ENCODE results near the gene CLCN6. TPM values are rescaled to one million over a fixed set of nuclear protein-coding genes. Genes with fewer than 3 reads are reported as not detected.

The CLCN6 gene
- total and polyA plus RNA-seq, 4 donors, result 5.0 to 9.0 (median 6.5) TPM

DNA sequence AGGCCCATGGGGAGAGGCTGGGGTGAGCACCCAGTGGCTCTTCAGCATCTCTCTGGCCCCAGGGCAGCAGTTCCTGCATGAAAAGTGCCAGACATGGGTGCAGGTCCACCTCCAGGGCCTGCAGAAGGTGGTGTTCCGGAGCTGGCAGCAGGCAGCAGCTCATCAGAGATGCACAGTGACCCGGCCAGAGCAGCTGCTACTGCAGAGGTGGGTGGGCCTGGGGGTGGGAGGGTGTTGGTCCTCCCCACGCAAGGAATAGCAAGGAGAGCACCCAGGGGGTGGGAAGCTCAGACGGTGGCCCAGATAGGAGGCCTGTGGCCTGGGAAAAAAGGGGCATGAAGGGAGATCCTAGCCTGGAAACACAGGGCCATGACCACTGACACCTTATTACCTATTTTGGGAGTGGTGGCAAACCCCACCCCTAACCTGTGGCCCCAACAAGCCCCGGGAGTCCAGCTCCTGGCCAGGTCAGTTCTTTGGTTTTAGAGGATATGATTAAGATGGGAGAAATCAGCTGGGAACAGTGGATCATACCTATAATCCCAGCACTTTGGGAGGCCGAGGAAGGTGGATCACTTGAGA, 23.8 kb upstream of the CLCN6 start:
- TF ChIP-seq, protein P1, sequence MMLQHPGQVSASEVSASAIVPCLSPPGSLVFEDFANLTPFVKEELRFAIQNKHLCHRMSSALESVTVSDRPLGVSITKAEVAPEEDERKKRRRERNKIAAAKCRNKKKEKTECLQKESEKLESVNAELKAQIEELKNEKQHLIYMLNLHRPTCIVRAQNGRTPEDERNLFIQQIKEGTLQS (IDR thresholded peaks at IDR 0.05), result no peak
- peaks cover 0 to 26% (median 17%) of the 10 kb centered on the region in 4 donors for H3K4me1 ChIP-seq (ENCODE audit: control insufficient read depth in 4 of 4, insufficient read depth in 4 of 4, low read length in 3 of 4)
- no peaks in the 10 kb centered on the region for H3K9me3 ChIP-seq (ENCODE audit: control insufficient read depth in 4 of 4, low read length in 3 of 4)
- no peak for DNase-seq (ENCODE audit: low spot score)
- no peaks in the 10 kb centered on the region for H3K27me3 ChIP-seq (ENCODE audit: control insufficient read depth in 4 of 4, insufficient read depth in 4 of 4, low read length in 3 of 4)
- no peak overlapping the region for H3K4me3 ChIP-seq (ENCODE audit: low read depth in 1 of 3, low read length in 3 of 3)
- H3K9ac ChIP-seq (ENCODE audit: low read depth in 1 of 2, low read length in 2 of 2), result no peak overlapping the region
- H3K36me3 ChIP-seq (ENCODE audit: control insufficient read depth in 4 of 4, insufficient read depth in 3 of 4, low read depth in 1 of 4, low read length in 3 of 4), result no peaks in the 10 kb centered on the region
- WGBS, result 90% methylated on average over 6 of the region's 6 CpGs
- no peak overlapping the region for H3K27ac ChIP-seq (ENCODE audit: low read depth in 1 of 2, low read length in 2 of 2)

DNA sequence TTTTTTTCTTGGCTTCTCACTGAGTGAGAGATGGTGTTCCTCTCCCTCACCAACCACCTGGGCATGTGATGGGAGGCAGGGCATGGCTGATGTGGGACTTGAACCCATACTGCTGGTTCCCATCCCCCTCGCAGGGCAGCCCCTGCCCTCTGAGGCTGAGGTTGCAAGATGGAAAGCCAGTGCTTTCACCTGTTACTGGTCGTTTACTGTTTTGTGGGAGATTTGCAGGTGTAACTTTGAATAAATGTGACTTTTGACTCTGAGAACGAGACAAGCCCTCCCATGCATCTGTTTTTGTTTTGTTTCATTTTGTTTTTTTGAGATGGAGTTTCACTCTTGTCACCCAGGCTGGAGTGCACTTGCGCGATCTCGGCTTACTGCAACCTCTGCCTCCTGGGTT, 22.4 kb upstream of the CLCN6 start:
- Histone ChIP-seq H3K4me3 (ENCODE audit: low read depth in 1 of 3, low read length in 3 of 3) (no peak overlapping the region), H3K9me3 (ENCODE audit: control insufficient read depth in 4 of 4, low read length in 3 of 4) (no peaks in the 10 kb centered on the region), H3K9ac (ENCODE audit: low read depth in 1 of 2, low read length in 2 of 2) (no peak overlapping the region), H3K36me3 (ENCODE audit: control insufficient read depth in 4 of 4, insufficient read depth in 3 of 4, low read depth in 1 of 4, low read length in 3 of 4) (no peaks in the 10 kb centered on the region), H3K27ac (ENCODE audit: low read depth in 1 of 2, low read length in 2 of 2) (peak overlapping the region in 1 of 2 donors; percentile 11), H3K27me3 (ENCODE audit: control insufficient read depth in 4 of 4, insufficient read depth in 4 of 4, low read length in 3 of 4) (no peaks in the 10 kb centered on the region), H3K4me1 (ENCODE audit: control insufficient read depth in 4 of 4, insufficient read depth in 4 of 4, low read length in 3 of 4) (peaks cover 0 to 15% (median 14%) of the 10 kb centered on the region in 4 donors)
- DNase-seq (ENCODE audit: low spot score), result no peak
- 93% methylated on average over 6 of the region's 6 CpGs for WGBS
- no peak for TF ChIP-seq HNF4A (conservative IDR thresholded peaks at IDR 0.05)
- no peak for TF ChIP-seq RXRA (IDR thresholded peaks at IDR 0.05)
- no peak for TF ChIP-seq FOXA2 (IDR thresholded peaks at IDR 0.05)
- no peak for TF ChIP-seq SP1 (IDR thresholded peaks at IDR 0.05)
- TF ChIP-seq, protein P1 (IDR thresholded peaks at IDR 0.05), result no peak
- TF ChIP-seq TAF1 (conservative IDR thresholded peaks at IDR 0.05), result no peak

DNA sequence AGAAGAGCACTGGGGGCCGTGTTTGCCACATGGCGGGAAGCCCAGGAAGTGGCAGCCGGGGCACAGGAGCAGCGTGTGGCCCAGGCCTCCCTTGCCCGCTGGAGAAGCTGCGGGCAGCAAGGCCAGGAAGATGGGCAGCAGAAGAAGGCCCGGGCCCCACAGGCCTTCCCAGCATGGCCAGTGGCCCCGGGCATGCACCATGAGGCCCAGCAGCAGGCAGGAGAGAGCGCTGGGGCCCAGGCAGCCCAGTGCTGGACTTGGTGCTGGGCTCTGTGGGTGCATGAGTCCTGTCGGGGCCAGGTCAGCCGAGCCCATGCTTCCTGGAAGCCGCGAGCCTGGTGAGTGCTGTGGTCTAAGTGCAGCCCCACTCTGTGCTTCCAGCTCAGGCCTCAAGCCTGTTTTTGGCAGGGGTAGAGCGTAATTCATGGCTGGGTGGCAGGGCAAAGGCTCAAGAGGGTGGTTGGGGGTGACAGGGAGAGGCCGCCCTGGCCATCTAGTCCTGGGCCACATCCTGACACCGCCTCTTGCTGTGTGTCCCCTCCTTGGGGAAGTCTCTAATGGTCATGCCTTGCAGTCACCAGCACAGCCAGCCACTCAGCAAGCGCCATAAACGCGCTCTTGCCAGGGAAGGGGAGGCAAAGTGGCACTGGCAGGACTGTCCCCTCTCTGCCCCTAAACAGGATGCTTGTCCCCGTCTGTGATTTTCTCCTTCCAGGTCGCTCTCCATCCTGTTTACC, 21.6 kb upstream of the CLCN6 start:
- peak overlapping the region; percentile 2 to 24 for H3K9ac ChIP-seq (ENCODE audit: low read depth in 1 of 2, low read length in 2 of 2)
- H3K9me3 ChIP-seq (ENCODE audit: control insufficient read depth in 4 of 4, low read length in 3 of 4), result no peaks in the 10 kb centered on the region
- H3K4me3 ChIP-seq (ENCODE audit: low read depth in 1 of 3, low read length in 3 of 3), result no peak overlapping the region
- peak overlapping the region; percentile 30 to 31 for H3K27ac ChIP-seq (ENCODE audit: low read depth in 1 of 2, low read length in 2 of 2)
- no peak for DNase-seq (ENCODE audit: low spot score)
- H3K27me3 ChIP-seq (ENCODE audit: control insufficient read depth in 4 of 4, insufficient read depth in 4 of 4, low read length in 3 of 4), result no peaks in the 10 kb centered on the region
- H3K36me3 ChIP-seq (ENCODE audit: control insufficient read depth in 4 of 4, insufficient read depth in 3 of 4, low read depth in 1 of 4, low read length in 3 of 4), result peaks cover 0 to 2% (median 0%) of the 10 kb centered on the region in 4 donors
- TF ChIP-seq, protein P2, sequence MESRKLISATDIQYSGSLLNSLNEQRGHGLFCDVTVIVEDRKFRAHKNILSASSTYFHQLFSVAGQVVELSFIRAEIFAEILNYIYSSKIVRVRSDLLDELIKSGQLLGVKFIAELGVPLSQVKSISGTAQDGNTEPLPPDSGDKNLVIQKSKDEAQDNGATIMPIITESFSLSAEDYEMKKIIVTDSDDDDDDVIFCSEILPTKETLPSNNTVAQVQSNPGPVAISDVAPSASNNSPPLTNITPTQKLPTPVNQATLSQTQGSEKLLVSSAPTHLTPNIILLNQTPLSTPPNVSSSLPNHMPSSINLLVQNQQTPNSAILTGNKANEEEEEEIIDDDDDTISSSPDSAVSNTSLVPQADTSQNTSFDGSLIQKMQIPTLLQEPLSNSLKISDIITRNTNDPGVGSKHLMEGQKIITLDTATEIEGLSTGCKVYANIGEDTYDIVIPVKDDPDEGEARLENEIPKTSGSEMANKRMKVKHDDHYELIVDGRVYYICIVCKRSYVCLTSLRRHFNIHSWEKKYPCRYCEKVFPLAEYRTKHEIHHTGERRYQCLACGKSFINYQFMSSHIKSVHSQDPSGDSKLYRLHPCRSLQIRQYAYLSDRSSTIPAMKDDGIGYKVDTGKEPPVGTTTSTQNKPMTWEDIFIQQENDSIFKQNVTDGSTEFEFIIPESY (IDR thresholded peaks at IDR 0.05), result no peak
- TF ChIP-seq HNF4A (conservative IDR thresholded peaks at IDR 0.05), result no peak
- no peak for TF ChIP-seq FOXA2 (IDR thresholded peaks at IDR 0.05)
- no peak for TF ChIP-seq GABPA (IDR thresholded peaks at IDR 0.05 in 1 of 2, conservative IDR thresholded peaks at IDR 0.05 in 1 of 2)
- TF ChIP-seq JUND (IDR thresholded peaks at IDR 0.05), result no peak
- TF ChIP-seq RAD21 (IDR thresholded peaks at IDR 0.05), result no peak
- TF ChIP-seq, protein P3, sequence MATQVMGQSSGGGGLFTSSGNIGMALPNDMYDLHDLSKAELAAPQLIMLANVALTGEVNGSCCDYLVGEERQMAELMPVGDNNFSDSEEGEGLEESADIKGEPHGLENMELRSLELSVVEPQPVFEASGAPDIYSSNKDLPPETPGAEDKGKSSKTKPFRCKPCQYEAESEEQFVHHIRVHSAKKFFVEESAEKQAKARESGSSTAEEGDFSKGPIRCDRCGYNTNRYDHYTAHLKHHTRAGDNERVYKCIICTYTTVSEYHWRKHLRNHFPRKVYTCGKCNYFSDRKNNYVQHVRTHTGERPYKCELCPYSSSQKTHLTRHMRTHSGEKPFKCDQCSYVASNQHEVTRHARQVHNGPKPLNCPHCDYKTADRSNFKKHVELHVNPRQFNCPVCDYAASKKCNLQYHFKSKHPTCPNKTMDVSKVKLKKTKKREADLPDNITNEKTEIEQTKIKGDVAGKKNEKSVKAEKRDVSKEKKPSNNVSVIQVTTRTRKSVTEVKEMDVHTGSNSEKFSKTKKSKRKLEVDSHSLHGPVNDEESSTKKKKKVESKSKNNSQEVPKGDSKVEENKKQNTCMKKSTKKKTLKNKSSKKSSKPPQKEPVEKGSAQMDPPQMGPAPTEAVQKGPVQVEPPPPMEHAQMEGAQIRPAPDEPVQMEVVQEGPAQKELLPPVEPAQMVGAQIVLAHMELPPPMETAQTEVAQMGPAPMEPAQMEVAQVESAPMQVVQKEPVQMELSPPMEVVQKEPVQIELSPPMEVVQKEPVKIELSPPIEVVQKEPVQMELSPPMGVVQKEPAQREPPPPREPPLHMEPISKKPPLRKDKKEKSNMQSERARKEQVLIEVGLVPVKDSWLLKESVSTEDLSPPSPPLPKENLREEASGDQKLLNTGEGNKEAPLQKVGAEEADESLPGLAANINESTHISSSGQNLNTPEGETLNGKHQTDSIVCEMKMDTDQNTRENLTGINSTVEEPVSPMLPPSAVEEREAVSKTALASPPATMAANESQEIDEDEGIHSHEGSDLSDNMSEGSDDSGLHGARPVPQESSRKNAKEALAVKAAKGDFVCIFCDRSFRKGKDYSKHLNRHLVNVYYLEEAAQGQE (IDR thresholded peaks at IDR 0.05), result no peak
- no peak for TF ChIP-seq YY1 (IDR thresholded peaks at IDR 0.05)
- TF ChIP-seq, protein P4, sequence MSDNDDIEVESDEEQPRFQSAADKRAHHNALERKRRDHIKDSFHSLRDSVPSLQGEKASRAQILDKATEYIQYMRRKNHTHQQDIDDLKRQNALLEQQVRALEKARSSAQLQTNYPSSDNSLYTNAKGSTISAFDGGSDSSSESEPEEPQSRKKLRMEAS (IDR thresholded peaks at IDR 0.05), result no peak
- no peak for TF ChIP-seq HNF4G (IDR thresholded peaks at IDR 0.05)
- TF ChIP-seq, protein P5, sequence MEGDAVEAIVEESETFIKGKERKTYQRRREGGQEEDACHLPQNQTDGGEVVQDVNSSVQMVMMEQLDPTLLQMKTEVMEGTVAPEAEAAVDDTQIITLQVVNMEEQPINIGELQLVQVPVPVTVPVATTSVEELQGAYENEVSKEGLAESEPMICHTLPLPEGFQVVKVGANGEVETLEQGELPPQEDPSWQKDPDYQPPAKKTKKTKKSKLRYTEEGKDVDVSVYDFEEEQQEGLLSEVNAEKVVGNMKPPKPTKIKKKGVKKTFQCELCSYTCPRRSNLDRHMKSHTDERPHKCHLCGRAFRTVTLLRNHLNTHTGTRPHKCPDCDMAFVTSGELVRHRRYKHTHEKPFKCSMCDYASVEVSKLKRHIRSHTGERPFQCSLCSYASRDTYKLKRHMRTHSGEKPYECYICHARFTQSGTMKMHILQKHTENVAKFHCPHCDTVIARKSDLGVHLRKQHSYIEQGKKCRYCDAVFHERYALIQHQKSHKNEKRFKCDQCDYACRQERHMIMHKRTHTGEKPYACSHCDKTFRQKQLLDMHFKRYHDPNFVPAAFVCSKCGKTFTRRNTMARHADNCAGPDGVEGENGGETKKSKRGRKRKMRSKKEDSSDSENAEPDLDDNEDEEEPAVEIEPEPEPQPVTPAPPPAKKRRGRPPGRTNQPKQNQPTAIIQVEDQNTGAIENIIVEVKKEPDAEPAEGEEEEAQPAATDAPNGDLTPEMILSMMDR (IDR thresholded peaks at IDR 0.05; ENCODE audit: low read depth, low read length, missing input control), result no peak
- TF ChIP-seq EGR1 (IDR thresholded peaks at IDR 0.05; ENCODE audit: low read depth in 2 of 2), result no peak
- no peak for TF ChIP-seq SP1 (IDR thresholded peaks at IDR 0.05)
- TF ChIP-seq RXRA (IDR thresholded peaks at IDR 0.05), result no peak
- no peak for TF ChIP-seq TAF1 (conservative IDR thresholded peaks at IDR 0.05)
- TF ChIP-seq, protein P1 (IDR thresholded peaks at IDR 0.05), result no peak
- no peak for TF ChIP-seq FOXA1 (IDR thresholded peaks at IDR 0.05)
- TF ChIP-seq NR2F2 (IDR thresholded peaks at IDR 0.05), result no peak
- 79% methylated on average over 21 of the region's 21 CpGs for WGBS
- peaks cover 0 to 17% (median 14%) of the 10 kb centered on the region in 4 donors for H3K4me1 ChIP-seq (ENCODE audit: control insufficient read depth in 4 of 4, insufficient read depth in 4 of 4, low read length in 3 of 4)

All from liver (tissue), 9 donors.